SH-SY5Y (cell line): ENCODE measurements around the gene AFF3.

ENCODE experiments used
- GATA2 ChIP-seq: IDR thresholded peaks from 2 replicates; pipeline ENCODE4 v1.6.1; 2011; ENCODE audit warnings: mild to moderate bottlenecking, low read depth, low read length
- GATA3 ChIP-seq: IDR thresholded peaks from 2 replicates; pipeline ENCODE4 v1.6.1; 2011; ENCODE audit warnings: low read depth, mild to moderate bottlenecking, low read length, moderate library complexity

DNA sequence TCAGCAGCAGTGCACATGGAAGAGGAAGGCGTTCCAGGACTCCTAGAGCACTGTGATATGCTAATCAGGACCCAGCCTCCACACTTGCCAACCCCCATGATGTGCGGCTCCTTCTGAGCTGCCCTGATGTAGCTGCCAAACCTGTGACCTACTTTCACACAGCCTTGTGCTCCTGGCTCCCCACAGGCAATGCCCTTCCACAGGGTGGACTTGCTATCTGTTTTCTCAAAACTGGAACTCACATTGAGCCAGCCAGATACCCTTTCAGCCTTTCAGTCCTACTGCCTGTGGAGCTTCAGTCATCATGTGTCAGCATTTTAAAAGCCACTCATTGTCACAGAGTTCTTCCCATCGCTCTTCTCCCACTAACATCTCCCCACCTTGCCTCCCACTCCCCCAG is 181.6 kb downstream of the AFF3 start:
- TF ChIP-seq GATA2, result no peak
- no peak for TF ChIP-seq GATA3
